GM18870 (cell line): ENCODE results near the gene KCNK4.
"Not testable (repeated sequence)": the region's sequence is repeated elsewhere in the genome, so short reads cannot be mapped to it uniquely, and the experiment has no call there.

Source experiments
- ATAC-seq: cut with Tn5 transposase; IDR thresholded peaks from one replicate; pipeline ENCODE4 v1.9.1; 2021; ENCODE audit warnings: moderate library complexity; ENCODE audit not compliant: unreplicated experiment

KCNK4 gene

DNA sequence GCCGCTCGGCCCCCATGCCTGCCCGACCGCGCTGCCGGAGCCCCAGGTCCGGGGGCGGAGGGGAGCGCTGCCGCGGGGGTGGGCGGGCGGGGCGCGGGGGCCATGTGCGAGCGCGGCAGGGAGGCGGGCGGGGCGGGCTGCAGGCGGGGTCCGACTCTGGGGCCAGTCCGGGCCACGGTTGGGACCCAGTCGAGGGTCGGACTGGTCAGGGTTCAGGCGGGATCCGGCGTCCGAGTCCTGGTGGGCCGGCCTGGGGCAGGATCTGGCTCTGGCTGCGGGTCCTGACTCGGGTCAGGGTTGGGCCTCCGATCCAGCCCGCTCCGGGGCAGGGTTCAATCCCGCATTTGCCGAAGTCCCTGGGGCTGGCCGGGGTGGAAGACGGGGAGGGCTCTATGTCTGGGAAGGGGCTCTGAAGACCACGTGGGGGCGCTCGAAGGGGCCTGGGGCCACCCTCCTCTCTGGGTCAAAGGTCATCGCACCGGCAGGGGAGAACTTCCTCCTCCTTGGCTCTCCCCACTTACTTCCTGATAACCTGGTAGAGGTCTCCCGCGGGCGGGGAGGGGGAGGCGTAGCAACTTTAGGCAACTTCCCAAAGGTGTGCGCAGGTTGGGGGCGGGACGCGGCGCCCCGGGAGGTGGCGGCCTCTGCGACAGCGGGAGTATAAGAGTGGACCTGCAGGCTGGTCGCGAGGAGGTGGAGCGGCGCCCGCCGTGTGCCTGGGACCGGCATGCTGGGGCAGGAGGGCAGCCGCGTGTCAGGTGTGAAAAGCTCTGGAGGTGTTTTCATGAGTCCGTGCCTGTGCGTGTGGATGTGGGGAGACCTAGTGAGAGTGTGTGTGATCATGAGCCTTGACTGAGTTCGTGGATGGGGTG is 14.8 kb downstream of the KCNK4 start:
- no peak for ATAC-seq

DNA sequence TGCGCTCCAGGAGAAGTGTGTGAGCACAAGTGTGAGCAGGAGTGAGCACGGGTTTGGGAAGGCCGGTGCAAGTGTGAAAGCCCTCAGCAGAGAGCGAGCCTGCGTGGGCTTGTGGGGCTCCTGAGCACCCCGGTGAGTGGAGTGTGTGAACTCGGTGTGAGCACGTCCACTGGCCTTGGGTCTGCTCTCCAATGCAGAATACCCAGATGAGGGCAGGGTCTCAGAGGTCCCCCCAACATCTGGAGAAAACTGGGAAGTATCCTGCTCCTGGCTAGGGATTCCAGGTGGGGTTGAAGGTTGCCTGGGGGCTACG is 15.4 kb downstream of the KCNK4 start:
- no peak for ATAC-seq

- no peak for ATAC-seq
Measured at GRCh38 chr11:64306876-64307622, 15.9 kb downstream of the KCNK4 start.

DNA sequence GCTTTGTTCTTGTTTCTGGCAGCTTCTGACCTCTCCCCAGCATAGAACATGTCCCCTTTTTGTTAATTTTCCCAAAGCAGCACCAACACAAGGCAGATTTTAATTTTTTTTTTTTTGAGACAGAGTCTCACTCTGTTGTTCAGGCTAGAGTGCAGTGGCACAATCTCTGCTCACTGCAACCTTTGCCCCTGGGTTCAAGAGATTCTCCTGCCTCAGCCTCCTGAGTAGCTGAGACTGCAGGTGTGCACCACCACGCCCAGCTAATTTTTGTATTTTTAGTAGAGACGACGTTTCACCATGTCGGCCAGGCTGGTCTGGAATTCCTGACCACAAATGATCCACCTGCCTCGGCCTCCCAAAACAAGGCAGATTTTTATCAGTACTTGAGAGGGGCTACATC is 16.7 kb downstream of the KCNK4 start:
- ATAC-seq: not testable (repeated sequence)

DNA sequence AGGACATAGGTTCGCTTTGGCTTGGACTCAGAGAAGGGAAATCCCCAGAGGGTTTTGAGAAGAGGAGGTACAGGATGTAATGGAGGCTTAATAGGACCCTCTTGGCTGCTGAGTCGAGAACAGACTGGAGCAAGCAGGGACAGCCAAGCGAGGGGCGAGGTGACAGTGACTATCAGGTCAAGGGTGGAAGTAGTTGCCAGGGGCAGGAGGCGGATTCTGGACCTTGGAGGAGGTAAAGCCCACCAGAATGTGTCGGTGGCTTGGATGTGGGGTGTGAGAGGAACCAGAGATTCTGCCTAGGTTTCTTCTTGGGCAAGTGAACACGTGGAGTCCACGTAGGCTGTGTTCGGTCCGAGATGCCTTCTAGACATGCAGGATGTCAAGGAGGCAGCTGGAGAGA is 21.8 kb downstream of the KCNK4 start:
- no peak for ATAC-seq

- no peak for ATAC-seq
Measured at GRCh38 chr11:64313491-64314145, 22.5 kb downstream of the KCNK4 start.

DNA sequence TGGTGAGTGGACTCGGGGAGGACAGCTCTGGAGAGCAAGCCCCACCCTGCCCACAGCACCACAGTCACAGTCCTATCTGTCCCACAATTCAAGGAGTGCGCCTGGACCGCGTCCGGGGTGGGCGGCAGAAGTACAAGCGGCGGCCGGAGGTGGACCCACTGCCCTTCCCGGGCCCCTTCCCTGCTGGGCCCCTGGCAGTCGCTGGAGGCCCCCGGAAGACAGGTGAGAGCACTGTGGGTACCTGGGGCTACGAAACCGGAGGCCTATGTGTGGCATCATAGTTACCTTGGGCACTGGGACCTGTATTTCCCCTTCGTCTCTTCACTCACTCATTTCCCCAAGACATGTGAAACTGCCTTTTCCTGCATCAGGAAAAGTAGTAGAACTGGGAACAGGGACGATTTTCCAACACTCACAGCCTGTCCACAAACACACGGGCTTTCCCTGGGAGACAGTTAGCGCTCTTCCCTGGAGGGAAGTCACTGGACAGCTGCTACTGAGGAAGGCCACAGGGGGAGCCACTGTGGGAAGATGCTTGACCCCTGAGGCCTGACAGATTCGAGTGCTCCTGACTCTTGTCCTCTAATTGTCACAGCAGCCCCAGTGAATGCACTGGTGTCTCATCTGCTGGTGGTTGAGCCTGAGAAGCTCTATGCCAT is 23.2 kb downstream of the KCNK4 start:
- no peak for ATAC-seq

GRCh38 chr11:64314805-64315561 is 23.9 kb downstream of the KCNK4 start:
- ATAC-seq: no peak

GRCh38 chr11:64315667-64316526 is 24.8 kb downstream of the KCNK4 start:
- ATAC-seq: not testable (repeated sequence)

DNA sequence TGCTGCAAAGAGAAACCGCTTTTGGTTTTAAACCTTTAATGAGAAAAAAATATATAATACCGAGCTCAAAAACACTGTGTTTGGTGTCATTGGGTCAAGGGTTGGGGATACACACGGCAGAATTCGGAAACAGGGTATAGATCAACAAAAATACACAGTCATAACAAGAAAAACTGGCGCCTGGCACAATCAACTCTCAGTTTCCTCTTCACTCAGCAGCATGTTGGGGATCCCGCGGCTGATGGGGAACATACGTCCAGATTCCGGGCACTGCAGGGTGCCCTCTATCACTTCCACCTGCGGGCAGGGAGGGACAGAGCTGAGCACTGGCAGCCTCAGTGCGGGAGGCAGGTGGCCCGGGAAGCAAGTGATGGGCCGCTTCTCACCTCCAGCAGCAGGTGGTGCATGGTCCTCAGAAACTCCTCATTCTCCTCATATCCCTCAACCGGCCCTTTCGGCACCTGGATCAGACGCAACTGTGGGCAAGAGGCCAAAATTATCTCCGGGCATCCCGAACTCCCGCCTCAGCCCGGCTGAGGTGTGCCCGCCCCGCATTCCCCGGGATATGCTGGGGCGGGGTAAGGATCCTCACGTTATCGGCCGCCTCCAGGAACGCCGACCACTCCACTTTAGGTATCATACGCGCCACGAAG is 25.7 kb downstream of the KCNK4 start:
- no peak for ATAC-seq

- ATAC-seq: peak; percentile 73
Measured at GRCh38 chr11:64317325-64317960, 26.3 kb downstream of the KCNK4 start, which contains the start of gene TRMT112. Gene TRMT112, minus strand, starts transcription at chr11:64317559. Its CDS starts 33 bp downstream, at chr11:64317526.

GRCh38 chr11:64317961-64318765 is 27.1 kb downstream of the KCNK4 start, which contains the start of gene PRDX5:
Gene PRDX5, plus strand, starts transcription at chr11:64318121. Its CDS starts 95 bp downstream, at chr11:64318216.
- ATAC-seq: peak; percentile 46

DNA sequence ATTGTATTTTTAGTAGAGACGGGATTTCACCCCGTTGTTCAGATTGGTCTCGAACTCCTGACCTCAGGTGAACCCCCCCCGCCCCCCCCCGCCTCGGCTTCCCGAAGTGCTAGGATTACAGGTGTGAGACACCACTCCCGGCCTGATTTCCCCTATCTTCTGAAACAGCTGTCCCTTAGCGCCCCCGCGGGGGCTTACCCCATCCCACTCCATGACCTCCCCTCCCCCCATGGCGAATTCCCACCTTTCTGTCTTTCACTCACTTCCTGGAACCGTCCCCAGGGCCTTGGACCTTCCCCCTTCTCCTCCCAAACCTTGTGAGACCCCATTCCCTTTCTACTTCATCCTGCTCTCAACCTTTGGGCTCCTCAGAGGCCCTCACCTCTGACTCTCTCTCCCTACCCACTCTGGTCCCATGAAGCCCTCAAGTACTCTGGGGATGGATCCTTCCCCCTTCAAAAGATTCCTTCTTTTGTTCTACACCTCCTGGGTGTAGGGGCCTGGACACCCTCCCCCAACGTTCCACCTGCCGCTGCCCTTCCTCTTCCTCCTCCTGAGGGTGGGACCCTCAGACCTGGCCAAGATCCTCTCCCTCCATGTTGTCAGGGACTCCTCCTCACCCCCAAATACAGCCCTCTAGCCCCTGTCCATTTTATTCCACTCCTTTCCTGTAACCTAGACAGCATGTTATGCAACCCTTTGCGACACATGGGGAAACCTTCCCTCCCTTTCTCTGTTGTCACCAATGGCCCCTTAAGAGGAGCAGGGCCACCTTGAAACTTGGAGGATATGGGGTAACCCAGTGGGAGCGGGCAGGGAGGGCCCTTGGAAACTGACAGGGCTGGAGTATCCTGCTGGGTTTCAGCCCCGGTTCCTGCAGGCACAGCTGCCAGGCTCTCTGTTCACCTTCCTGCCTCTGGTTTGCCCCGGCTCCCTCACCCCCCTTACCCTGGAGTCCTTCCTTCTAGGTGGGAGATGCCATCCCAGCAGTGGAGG is 28.0 kb downstream of the KCNK4 start:
- no peak for ATAC-seq

DNA sequence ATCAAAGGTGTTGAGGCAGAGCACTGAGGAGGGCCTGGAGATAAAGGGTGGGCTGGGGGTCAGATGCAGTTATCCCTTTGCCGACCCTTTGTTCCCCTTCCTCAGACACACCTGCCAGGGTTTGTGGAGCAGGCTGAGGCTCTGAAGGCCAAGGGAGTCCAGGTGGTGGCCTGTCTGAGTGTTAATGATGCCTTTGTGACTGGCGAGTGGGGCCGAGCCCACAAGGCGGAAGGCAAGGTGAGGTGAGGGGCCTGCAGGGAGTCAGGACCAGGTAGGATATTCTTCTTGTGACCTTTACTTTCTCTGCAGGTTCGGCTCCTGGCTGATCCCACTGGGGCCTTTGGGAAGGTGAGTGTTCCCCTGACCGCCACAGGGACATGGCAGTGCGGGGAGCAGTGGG is 29.5 kb downstream of the KCNK4 start:
- ATAC-seq: no peak

GRCh38 chr11:64321026-64321425 is 29.9 kb downstream of the KCNK4 start:
- no peak for ATAC-seq

GRCh38 chr11:64321533-64321932 is 30.4 kb downstream of the KCNK4 start:
- ATAC-seq: no peak
